HG03457 (cell line): ENCODE data around the gene POLN.

Experiments
- ATAC-seq: cut with Tn5 transposase; IDR thresholded peaks from one replicate; pipeline ENCODE4 v1.9.1; 2021; ENCODE audit warnings: moderate number of reproducible peaks; ENCODE audit not compliant: unreplicated experiment

POLN gene

DNA sequence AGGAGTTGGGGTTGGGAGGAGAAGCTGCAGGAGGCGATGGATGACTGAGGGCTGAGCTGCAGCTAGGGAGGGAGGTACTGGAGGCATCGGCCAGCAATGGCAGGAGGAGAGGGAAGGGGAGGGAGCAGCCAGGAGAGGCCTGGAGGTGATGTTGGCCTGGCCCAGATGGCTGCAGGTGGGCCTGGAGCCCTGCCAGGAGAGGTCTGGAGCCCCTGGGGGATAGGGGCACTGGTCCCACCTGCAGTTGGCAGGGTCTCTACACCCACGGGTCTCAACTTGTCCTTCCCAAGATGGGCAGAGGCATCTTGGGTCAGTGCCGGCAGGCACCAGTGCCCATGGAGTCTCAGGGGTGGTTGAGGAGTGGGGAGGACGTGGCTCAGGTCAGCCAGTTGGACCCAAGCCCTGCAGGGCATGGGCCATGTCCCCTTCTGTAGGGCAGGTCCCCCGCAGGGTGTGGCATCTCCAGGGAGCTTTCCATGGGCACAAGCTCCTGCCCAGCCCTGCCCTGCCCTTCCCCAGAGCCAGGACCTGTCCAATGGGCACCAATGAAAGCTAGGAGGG is 22.6 kb upstream of the POLN start:
- no peak for ATAC-seq

- no peak for ATAC-seq
Observed at GRCh38 chr4:2263926-2264321, 22.0 kb upstream of the POLN start.

DNA sequence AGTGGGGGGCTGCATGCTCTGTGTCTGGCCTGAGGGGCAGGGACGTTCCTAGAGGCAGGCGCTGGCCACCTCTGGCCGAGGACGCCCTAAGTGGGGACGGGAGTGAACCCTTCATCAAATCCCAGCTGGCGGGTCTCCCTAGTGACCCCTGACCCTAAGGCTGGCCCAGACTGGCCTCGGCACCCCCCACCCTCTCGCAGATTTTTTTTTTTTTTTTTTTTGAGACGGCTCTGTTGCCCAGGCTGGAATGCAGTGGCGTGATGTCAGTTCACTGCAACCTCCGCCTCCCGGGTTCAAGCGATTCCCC is 21.0 kb upstream of the POLN start:
- ATAC-seq: no peak

DNA sequence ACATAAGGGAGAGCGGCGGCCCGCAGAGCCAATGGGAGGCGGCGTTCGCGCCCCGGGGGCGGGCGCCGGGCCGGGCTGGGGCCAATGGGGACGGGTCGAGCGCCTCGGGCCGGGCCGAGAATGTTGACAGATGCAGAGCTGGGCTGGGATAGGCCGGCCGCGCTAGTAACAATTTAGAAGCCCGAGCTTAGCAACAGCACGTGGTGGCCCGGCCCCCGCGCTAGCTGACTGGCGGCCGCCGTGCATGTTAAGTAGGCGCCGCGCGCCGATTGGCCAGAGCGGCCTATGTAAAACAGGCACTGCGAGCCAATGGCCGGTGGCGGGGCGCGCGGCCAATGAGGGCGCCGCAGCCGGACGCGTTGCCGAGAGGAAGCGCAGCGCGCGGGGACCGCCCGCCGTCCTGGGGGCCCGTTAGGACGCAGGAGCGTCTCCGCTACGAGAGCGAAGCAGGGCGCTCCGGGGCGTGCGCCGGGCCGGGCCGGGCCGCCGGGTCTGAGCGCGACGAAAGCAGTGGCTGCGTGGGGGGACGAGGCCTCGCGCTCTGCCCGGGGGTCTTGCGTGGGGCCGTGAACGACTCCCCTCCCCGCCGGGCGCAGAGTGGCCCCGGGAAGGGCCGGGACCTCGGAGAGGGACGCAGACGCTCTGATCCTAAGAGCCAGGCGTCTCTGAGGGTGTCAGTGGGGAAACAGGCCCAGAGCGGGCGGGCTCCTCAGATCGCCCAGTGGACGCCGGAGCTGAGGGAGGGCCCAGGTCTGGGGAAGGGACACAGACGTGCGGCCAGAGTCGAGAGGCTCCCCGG is 20.4 kb upstream of the POLN start:
- ATAC-seq: peak; percentile 81

- ATAC-seq: no peak
Observed at GRCh38 chr4:2261853-2262144, 19.9 kb upstream of the POLN start, which contains the start of gene MXD4. Gene MXD4, minus strand, starts transcription at chr4:2262109. Its CDS starts 129 bp downstream, at chr4:2261980.

DNA sequence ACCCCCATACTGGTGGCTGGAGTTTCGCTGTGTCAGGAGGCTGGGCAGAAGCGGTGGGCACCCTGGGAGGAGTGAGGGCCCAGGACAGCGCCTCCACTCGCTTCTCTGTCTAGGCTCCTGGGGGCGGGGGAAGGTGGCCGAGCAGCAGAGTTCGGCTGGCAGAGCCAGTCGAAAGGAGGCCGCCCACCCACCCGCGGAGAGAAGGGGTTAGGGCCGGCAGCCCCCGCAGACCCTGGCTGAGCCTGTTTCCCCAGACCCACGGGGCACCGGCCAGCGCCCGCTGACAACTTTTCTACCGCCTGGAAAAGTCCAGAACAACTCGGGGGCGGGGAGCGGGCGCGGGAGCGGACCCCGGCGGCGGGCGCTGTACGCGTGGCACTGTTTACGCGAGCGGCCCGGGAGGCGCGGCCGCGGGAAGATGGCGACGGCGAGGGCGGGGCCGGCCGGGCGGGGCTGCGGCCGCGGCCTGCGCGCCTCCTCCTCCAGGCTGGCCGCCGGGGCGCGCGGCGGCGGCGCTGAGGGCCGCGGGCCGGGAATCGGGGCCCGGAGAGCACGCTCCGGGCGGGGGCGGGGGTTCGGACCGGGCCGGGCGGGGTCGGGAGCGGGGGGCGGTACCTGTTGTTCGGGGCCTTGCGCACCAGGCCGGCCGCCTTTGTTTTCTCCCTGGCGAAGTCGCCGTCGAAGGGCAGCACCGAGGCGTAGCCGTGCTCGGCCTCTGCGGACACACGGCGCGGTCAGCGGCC is 19.4 kb upstream of the POLN start:
- no peak for ATAC-seq

DNA sequence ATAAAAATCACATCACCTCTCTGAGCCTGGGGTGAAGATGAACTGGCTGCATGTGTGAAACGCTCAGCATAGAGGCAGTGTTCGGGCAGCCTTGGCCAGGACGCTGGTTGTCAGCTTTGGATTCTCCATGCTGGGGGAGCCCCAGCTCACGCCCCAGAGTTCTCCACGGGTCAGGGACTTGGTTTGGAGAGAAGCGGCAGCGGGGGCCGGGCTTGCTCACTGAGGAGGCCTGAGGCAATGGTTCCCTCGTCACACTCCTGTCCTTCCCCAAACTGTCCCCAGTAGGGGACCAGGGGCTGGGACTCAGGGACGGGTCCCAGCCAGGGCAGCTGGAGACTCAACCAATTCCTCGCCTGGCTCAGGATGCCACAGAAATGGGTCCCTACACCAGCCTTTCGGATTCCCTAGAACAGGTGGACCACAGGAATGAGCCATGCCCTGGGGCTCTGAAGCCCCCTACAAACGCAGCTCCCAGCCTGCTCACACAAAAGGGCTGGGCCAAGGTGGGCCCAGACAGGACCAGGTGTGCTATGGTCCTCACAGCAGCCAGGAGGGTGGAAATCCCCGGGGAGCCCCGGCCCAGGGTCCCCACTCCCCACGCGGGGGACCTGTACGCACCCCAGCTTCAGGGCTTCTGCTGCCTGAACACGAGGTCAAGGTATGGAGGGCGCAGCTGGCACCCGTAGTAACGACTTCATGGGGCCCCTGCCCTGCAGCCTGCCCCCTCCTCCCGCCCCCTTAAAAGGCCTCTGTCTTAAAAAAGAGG is 18.6 kb upstream of the POLN start:
- no peak for ATAC-seq

GRCh38 chr4:2259541-2260343 is 17.8 kb upstream of the POLN start:
- ATAC-seq: no peak

DNA sequence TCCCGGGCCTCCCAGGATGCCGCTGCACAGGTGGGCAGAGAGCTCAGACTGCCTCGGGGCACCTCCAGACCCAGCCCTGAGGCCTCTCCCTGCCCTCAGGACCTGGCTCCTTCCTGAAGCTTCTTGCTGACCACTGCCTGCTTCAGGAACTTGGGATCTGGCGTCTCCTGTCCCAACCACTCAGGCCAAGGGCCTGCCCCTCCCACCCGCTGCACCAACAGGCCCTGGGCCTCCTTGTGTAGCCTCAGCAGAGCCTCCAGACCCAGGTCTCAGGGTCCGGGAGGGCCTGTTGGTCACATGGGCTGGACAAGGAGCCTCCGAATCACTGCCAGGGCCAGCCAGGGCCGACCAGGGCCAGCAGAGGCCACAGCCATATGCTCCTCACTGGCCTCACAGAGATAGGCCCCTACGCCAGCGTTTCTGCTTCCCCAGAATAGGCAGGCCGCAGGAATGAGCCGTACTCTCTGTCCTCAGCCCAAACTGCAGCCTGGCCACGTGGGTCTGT is 17.2 kb upstream of the POLN start:
- ATAC-seq: no peak

GRCh38 chr4:2258091-2259035 is 16.4 kb upstream of the POLN start:
- no peak for ATAC-seq

GRCh38 chr4:2257361-2258081 is 15.6 kb upstream of the POLN start:
- no peak for ATAC-seq

GRCh38 chr4:2256781-2257191 is 14.9 kb upstream of the POLN start:
- ATAC-seq: no peak

DNA sequence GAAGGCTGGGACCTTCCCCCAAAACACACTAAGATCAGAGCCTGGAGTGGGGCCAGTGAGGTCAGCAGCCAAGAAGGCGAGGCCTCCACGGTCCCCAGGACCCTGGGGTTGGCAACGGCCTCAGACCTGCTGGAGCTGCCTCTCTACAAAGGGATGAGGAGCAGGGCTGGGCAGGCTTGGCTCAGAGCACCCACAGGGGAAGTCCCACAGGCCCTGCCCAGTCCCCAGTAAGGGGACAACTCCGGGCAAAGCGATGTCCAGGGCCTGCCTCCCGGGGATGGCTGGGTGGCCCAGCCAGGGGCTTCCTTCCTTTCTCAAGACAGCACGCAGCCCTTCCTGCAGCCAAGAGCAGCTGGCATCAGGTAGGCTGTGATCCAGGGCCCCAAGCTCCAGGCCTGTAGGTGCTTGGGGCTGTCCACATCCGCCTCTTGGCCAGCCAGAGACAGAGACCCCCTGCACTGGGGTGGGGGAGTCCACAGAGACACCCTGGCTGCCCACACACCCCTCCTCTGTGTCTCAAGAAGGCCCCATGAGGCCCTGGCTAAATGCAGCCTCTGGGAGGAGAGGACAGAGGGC is 14.3 kb upstream of the POLN start:
- ATAC-seq: no peak

DNA sequence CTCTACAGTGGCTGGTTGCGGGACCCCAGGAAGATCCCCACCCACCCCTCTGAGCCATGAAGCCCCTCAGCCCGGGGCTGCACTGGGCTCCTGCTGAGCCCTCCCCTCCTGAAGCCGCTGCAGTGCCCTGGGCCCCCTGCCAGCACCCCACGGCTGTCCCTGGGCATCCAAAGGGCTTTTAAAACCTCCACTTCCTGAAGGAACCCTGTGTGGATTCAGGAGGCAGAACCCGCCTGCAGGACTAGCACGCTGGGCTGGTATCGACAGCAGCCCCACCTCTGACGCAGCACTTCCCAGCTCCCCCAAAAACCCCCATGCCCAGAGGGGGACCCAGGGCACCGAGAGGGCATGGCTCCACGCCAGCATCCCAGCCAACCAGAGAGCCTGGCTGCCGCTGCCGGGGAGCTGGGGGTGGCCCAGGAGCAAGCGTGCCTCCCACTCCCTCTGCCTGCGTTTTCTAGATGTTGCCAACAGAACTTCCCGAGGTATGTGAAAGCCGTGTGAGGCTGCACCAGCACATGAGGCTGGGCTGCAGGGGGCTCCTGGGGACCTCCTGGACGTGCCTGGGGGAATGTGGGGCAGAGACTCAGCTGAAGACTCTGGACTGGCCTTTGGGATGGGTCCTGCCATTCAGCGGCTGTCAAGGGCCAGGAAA is 13.7 kb upstream of the POLN start:
- no peak for ATAC-seq

GRCh38 chr4:2254665-2255500 is 13.0 kb upstream of the POLN start:
- ATAC-seq: no peak

DNA sequence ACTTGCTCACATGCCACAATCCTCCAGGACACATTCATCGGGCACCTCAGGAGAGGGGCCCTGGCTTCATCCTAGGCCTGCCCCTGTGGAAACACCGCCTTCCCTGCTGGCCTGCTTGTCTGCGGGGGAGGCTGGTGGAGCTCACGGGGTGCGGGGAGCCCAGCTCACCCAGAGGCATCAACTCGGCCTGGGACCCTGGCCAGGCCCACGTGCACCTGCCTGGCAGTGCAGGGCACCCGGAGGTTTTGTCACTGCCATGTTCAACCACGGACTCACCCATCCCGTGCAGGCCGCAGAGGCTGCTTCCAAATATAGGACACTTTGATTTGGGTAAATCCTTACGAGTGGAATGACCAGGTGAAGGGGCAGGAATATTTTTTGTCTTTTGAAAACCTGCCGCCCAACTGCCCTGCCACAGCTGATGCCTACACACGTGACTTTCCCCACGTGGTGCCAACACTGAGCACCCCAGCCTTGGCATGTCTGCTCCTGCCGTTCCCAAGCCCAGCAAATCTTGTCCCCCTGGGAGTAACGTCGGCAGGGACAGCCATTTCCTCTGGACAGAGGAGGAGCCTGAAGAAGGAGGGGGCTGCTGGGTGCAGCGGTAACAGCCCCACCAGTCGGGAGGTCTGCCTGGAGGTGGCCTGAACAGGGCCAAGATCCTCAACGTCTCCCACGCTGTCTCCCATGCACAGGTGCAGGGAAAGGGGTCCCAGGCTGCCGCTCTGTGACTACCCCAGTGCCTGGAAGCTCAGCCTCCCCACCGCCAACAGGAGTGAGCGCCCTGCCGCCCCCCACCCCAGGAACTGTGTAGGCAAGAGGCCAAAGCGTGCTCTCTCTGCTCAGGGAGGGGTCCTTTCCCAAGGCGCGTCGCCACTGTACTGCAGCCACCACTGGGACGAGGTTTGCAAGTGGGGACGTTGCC is 11.5 kb upstream of the POLN start:
- ATAC-seq: no peak
